Spleen (tissue), 11 donors: ENCODE measurements around the gene PNLIPRP1. TPM values are rescaled to one million over a fixed set of nuclear protein-coding genes. Genes with fewer than 3 reads are reported as not detected.

Experiments used
- DNase-seq: peaks from one replicate; pipeline ENCODE4 v3.0.0-alpha.2; 2020
- H3K27ac ChIP-seq, 8 donors: fragments of 200-600 bp; sonication (generic) in 7 of 8; 1 replicate in 4 of 8; 2 replicates in 4 of 8; pipeline versions ENCODE4 v1.5.0 to v1.8.0; 2016 to 2021; ENCODE audit warnings: inconsistent platforms in 4 of 8, mild to moderate bottlenecking in 4 of 8, moderate library complexity in 1 of 8
- H3K27me3 ChIP-seq, 7 donors: fragments of 200-600 bp; sonication (generic) in 6 of 7; replicated peaks in 1 of 7; 1 replicate in 4 of 7; 2 replicates in 3 of 7; pipeline versions ENCODE4 v1.5.0 to v1.8.0; 2016 to 2021; ENCODE audit warnings: inconsistent platforms in 3 of 7, mild to moderate bottlenecking in 1 of 7
- H3K36me3 ChIP-seq, 6 donors: fragments of 200-600 bp; sonication (generic) in 5 of 6; 1 replicate in 4 of 6; 2 replicates in 2 of 6; pipeline versions ENCODE4 v1.5.0 to v1.8.0; 2016 to 2021; ENCODE audit warnings: inconsistent platforms in 2 of 6
- H3K4me1 ChIP-seq, 6 donors: fragments of 200-600 bp; sonication (generic) in 5 of 6; 1 replicate in 3 of 6; 2 replicates in 3 of 6; pipeline versions ENCODE4 v1.5.0 to v1.8.0; 2016 to 2021; ENCODE audit warnings: inconsistent platforms in 3 of 6
- H3K4me3 ChIP-seq, 8 donors: fragments of 200-600 bp; sonication (generic) in 7 of 8; 1 replicate in 4 of 8; 2 replicates in 4 of 8; pipeline versions ENCODE4 v1.5.0 to v1.8.0; 2016 to 2021; ENCODE audit warnings: inconsistent platforms in 4 of 8, mild to moderate bottlenecking in 4 of 8, moderate library complexity in 2 of 8
- H3K9me3 ChIP-seq, 8 donors: fragments of 200-600 bp; sonication (generic) in 7 of 8; 1 replicate in 4 of 8; 2 replicates in 4 of 8; pipeline versions ENCODE4 v1.5.0 to v1.8.0; 2016 to 2021; ENCODE audit warnings: inconsistent platforms in 4 of 8
- CTCF ChIP-seq, 11 experiments: fragments of 200-600 bp in 7 of 11; fragments of 450-650 bp in 4 of 11; sonication (generic) in 4 of 11; IDR thresholded peaks in 8 of 11; conservative IDR thresholded peaks in 3 of 11; 1 replicate in 7 of 11; 2 replicates in 4 of 11; pipeline versions ENCODE4 v1.4.0 to v1.8.0; 2016 to 2021; ENCODE audit warnings: antibody characterized with exemption in 11 of 11, inconsistent platforms in 4 of 11, mild to moderate bottlenecking in 1 of 11
- POLR2A ChIP-seq, 3 donors: fragments of 450-650 bp; IDR thresholded peaks; one replicate each; pipeline ENCODE4 v1.5.1; 2017; ENCODE audit warnings: antibody characterized with exemption in 3 of 3, mild to moderate bottlenecking in 1 of 3
- POLR2AphosphoS5 ChIP-seq, 3 donors: sonication (generic); formaldehyde crosslinking; IDR thresholded peaks; one replicate each; pipeline ENCODE4 v1.5.1; 2017; ENCODE audit warnings: antibody characterized with exemption in 3 of 3
- WGBS, 5 donors: extraction: QIAGEN DNeasy Blood & Tissue Kit in 3 of 5; methylation state at CpG; one replicate each; pipeline versions ENCODE4 v1.1.5 to v1.1.7; 2013 to 2018; 5-methylcytosine and 5-hydroxymethylcytosine counted together
- intact Hi-C: fragments of 100-400 bp; cut with DNase I; formaldehyde crosslinking; loops from one replicate; pipeline ENCODE4 v1.15.0; 2023; ENCODE audit warnings: low total_unique reads
- polyA plus RNA-seq, 3 donors: library from polyadenylated mRNA; stranded (reverse); fragments of 200-250 nt; gene quantifications; one replicate each; pipeline ENCODE4 v1.2.1, GENCODE V29; 2013
- total RNA-seq, 7 donors: library from RNA; depleted of rRNA in 3 of 7; stranded (reverse); fragments of >200 nt in 3 of 7; fragmentation: NEBNext Ultra II Directional in 4 of 7; extraction: Animal tissue kit (Norgen Biotek cat#: 25700) in 4 of 7; gene quantifications; one replicate each; pipeline versions ENCODE4 v1.1.0 to v1.2.1, GENCODE V29; 2016 to 2021
- donor health status: healthy with polysubstance abuse.
- donor health status: DM: no; HTN: no; CAD: no; lungs with moderate emphysema.
- donor health status: DM: no; HTN: no; CAD: no.
- donor health status: Bipolar disorder and iron deficiency.
- donor health status: healthy.
- donor health status: DM: no; HTN: no; CAD: no.
- donor health status: DM: yes; HTN: yes; CAD: no.

PNLIPRP1 gene
- total and polyA plus RNA-seq, 10 donors, result 0.06 to 1.2 (median 0.44) TPM; not detected in 4

DNA sequence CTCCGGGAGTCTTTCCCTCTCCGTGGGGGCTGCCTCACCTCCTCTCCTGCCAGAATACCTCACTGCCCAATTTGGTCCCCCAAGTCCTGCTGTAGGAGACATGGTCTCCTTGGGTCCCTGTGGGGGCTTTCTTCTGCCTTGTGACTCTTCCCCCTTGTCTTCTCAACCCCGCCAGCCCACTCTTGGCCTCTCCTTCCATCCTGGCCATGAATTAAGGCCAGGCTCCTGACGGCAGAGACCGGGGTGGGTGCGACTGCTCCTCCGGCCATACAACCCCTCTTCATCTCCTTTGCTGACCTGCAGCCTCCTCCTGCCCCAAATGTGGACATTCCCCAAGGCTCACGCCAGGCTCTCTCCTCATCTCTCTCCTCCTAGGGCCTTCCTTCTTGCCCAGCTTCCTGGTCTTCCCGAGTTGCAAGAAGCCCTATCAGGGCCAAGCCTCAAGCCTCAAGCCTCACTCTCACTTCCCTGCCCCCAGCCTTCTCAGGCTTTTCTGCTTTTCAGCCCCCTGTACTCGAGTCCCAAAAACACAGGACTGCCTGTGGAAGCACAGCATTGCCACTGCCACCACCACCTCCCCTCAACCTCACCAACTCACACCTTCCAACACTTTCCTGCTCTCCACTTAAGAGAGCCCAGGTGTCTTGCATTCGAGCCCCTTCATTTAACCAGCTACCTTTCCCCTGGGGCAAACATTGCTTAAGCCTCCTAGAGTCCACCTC lies 31.3 kb downstream of the PNLIPRP1 start:
- no peak overlapping the region for H3K4me3 ChIP-seq
- intact Hi-C loops, result no loop called here
- no peak for DNase-seq
- no peaks in the 10 kb centered on the region for H3K9me3 ChIP-seq
- no peaks in the 10 kb centered on the region for H3K36me3 ChIP-seq
- TF ChIP-seq POLR2A (IDR thresholded peaks at IDR 0.05) (no peak), CTCF (IDR thresholded peaks at IDR 0.05 in 8 of 11, conservative IDR thresholded peaks at IDR 0.05 in 3 of 11) (no peak), POLR2AphosphoS5 (IDR thresholded peaks at IDR 0.05) (no peak)
- H3K27me3 ChIP-seq, result peaks cover 0 to 34% (median 4%) of the 10 kb centered on the region in 7 donors
- no peaks in the 10 kb centered on the region for H3K4me1 ChIP-seq
- WGBS, 5 donors, result 79 to 89% (median 83%) methylated on average over 11 of the region's 11 CpGs
- no peak overlapping the region for H3K27ac ChIP-seq

- DNase-seq, result no peak
- Histone ChIP-seq H3K36me3 (no peaks in the 10 kb centered on the region), H3K4me3 (no peak overlapping the region), H3K4me1 (no peaks in the 10 kb centered on the region), H3K9me3 (no peaks in the 10 kb centered on the region), H3K27me3 (peaks cover 0 to 48% (median 14%) of the 10 kb centered on the region in 7 donors), H3K27ac (no peak overlapping the region)
- TF ChIP-seq POLR2A (IDR thresholded peaks at IDR 0.05) (no peak), POLR2AphosphoS5 (IDR thresholded peaks at IDR 0.05) (no peak), CTCF (IDR thresholded peaks at IDR 0.05 in 8 of 11, conservative IDR thresholded peaks at IDR 0.05 in 3 of 11) (no peak)
- intact Hi-C loops, result no loop called here
- 83 to 91% (median 86%) methylated on average over 7 of the region's 7 CpGs for WGBS, 5 donors
These were observed 35.1 kb downstream of the PNLIPRP1 start for GRCh38 chr10:116625845-116626244.

DNA sequence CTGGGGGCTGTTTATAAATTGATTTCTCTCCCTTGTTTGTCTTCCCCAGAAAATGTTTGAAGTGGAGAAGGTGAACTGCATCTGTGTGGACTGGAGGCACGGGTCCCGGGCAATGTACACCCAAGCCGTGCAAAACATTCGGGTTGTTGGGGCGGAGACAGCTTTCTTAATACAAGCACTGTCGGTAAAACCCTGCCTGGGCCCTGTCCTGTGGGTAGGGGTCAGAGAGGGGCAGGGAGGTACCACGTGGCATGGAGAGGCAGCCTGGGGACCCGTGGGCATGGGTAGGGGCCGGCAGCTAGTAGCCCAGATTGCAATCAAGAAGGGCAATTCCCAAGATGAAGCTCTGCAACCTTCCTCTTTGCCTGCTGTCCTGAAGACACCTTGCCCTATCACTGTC lies 36.1 kb downstream of the PNLIPRP1 start:
- Histone ChIP-seq H3K9me3 (no peaks in the 10 kb centered on the region), H3K27me3 (peaks cover 0 to 48% (median 14%) of the 10 kb centered on the region in 7 donors), H3K4me3 (no peak overlapping the region), H3K36me3 (no peaks in the 10 kb centered on the region), H3K4me1 (no peaks in the 10 kb centered on the region), H3K27ac (no peak overlapping the region)
- intact Hi-C loops, result no loop called here
- WGBS, 5 donors, result 71 to 80% (median 78%) methylated on average over 8 to 9 of the region's 9 CpGs
- no peak for DNase-seq
- no peak for TF ChIP-seq POLR2AphosphoS5 (IDR thresholded peaks at IDR 0.05)
- TF ChIP-seq POLR2A (IDR thresholded peaks at IDR 0.05), result no peak
- TF ChIP-seq CTCF (IDR thresholded peaks at IDR 0.05 in 8 of 11, conservative IDR thresholded peaks at IDR 0.05 in 3 of 11), result no peak

- 4 to 18% (median 6%) methylated on average over 14 to 49 of the region's 49 CpGs for WGBS, 5 donors
- Histone ChIP-seq H3K27me3 (peaks cover 0 to 48% (median 14%) of the 10 kb centered on the region in 7 donors), H3K4me1 (no peaks in the 10 kb centered on the region), H3K9me3 (no peaks in the 10 kb centered on the region), H3K36me3 (no peaks in the 10 kb centered on the region), H3K27ac (no peak overlapping the region), H3K4me3 (peak overlapping the region in 1 of 8 donors; percentile 46)
- intact Hi-C loops, result no loop called here
- DNase-seq, result no peak
- TF ChIP-seq CTCF (IDR thresholded peaks at IDR 0.05 in 8 of 11, conservative IDR thresholded peaks at IDR 0.05 in 3 of 11), result peak in 3 of 11 experiments; percentile 27 to 45 (median 37)
- no peak for TF ChIP-seq POLR2A (IDR thresholded peaks at IDR 0.05)
These were observed 36.7 kb downstream of the PNLIPRP1 start for GRCh38 chr10:116627386-116627933.
